ENCODE results near the gene FBRS.

FBRS gene

DNA sequence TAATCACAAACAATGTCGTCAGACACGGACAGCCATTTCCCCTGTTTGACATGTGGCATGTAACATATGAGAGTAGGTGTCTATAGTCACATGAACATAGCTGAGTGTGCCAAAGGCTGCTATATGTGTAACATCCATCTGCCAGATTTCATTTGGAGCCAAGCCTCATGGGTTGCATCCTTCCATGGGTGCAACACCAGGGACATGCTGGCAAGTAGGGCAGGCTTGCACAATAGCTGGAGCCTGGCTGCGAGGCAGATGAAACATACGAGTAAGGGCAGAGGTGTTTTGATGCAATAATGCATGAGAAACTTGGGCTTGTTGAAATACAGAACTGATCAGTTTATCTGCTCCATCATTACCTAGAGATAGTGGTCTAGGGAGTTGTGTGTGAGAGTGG lies 39.0 kb upstream of the FBRS start:
- TF ChIP-seq POLR2AphosphoS5 (IDR thresholded peaks at IDR 0.05; ENCODE audit: low read depth, low read length) (no peak), FOXP2 (optimal IDR thresholded peaks at IDR 0.05; ENCODE audit: borderline replicate concordance, extremely low read depth, extremely low read length, insufficient read depth) (no peak), SIN3A (IDR thresholded peaks at IDR 0.05; ENCODE audit: borderline replicate concordance, insufficient read depth, low read length) (no peak), TAF1 (IDR thresholded peaks at IDR 0.05; ENCODE audit: borderline replicate concordance, insufficient read depth, low read length) (no peak)
- TF ChIP-seq, protein P1, sequence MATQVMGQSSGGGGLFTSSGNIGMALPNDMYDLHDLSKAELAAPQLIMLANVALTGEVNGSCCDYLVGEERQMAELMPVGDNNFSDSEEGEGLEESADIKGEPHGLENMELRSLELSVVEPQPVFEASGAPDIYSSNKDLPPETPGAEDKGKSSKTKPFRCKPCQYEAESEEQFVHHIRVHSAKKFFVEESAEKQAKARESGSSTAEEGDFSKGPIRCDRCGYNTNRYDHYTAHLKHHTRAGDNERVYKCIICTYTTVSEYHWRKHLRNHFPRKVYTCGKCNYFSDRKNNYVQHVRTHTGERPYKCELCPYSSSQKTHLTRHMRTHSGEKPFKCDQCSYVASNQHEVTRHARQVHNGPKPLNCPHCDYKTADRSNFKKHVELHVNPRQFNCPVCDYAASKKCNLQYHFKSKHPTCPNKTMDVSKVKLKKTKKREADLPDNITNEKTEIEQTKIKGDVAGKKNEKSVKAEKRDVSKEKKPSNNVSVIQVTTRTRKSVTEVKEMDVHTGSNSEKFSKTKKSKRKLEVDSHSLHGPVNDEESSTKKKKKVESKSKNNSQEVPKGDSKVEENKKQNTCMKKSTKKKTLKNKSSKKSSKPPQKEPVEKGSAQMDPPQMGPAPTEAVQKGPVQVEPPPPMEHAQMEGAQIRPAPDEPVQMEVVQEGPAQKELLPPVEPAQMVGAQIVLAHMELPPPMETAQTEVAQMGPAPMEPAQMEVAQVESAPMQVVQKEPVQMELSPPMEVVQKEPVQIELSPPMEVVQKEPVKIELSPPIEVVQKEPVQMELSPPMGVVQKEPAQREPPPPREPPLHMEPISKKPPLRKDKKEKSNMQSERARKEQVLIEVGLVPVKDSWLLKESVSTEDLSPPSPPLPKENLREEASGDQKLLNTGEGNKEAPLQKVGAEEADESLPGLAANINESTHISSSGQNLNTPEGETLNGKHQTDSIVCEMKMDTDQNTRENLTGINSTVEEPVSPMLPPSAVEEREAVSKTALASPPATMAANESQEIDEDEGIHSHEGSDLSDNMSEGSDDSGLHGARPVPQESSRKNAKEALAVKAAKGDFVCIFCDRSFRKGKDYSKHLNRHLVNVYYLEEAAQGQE (IDR thresholded peaks at IDR 0.05; ENCODE audit: insufficient read depth in 1 of 2, low read depth in 2 of 2, low read length in 2 of 2): no peak

DNA sequence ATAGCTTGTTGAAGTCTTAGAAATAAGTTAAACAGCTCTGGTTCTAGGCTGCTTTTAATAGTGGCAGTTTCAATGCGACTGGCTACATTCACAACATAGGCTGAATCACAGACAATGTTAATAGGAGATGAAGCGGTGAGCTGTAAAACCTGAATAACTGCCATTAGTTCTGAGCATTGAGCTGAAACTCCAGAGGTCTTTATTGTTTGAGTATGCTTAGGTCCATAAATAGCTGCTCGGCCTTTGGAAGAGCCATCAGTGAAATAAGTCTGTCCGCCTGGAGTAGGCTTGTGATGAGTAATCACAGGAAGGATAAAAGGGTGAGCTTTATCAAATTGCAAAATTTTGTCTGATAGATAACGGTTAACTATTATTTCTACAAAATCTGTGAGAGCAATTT lies 38.6 kb upstream of the FBRS start:
- TF ChIP-seq POLR2AphosphoS5 (IDR thresholded peaks at IDR 0.05; ENCODE audit: low read depth, low read length): no peak
- no peak for TF ChIP-seq FOXP2 (optimal IDR thresholded peaks at IDR 0.05; ENCODE audit: borderline replicate concordance, extremely low read depth, extremely low read length, insufficient read depth)
- TF ChIP-seq, protein P1 (IDR thresholded peaks at IDR 0.05; ENCODE audit: insufficient read depth in 1 of 2, low read depth in 2 of 2, low read length in 2 of 2): no peak
- TF ChIP-seq TAF1 (IDR thresholded peaks at IDR 0.05; ENCODE audit: borderline replicate concordance, insufficient read depth, low read length): no peak
- no peak for TF ChIP-seq SIN3A (IDR thresholded peaks at IDR 0.05; ENCODE audit: borderline replicate concordance, insufficient read depth, low read length)

DNA sequence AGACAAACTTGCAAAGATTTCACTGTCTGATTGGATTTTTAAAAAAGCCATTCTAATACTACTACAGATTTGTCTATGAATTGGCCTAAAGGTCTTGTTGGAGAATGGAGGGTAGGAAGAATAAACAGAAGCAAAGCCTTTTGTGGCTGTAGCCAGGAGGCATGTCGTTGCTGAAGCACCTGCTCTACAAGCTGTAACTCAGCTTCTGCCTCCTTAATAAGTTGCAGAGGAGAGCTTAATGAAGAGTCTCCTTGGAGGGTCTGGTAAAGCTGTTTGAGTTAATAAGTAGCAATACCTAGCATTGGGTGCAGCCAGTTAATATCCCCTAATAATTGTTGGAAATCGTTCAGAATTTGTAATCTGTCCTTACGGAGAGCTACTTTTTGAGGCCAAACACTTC lies 38.1 kb upstream of the FBRS start:
- no peak for TF ChIP-seq SIN3A (IDR thresholded peaks at IDR 0.05; ENCODE audit: borderline replicate concordance, insufficient read depth, low read length)
- no peak for TF ChIP-seq TAF1 (IDR thresholded peaks at IDR 0.05; ENCODE audit: borderline replicate concordance, insufficient read depth, low read length)
- TF ChIP-seq, protein P1 (IDR thresholded peaks at IDR 0.05; ENCODE audit: insufficient read depth in 1 of 2, low read depth in 2 of 2, low read length in 2 of 2): no peak
- TF ChIP-seq POLR2AphosphoS5 (IDR thresholded peaks at IDR 0.05; ENCODE audit: low read depth, low read length): no peak
- TF ChIP-seq FOXP2 (optimal IDR thresholded peaks at IDR 0.05; ENCODE audit: borderline replicate concordance, extremely low read depth, extremely low read length, insufficient read depth): no peak

DNA sequence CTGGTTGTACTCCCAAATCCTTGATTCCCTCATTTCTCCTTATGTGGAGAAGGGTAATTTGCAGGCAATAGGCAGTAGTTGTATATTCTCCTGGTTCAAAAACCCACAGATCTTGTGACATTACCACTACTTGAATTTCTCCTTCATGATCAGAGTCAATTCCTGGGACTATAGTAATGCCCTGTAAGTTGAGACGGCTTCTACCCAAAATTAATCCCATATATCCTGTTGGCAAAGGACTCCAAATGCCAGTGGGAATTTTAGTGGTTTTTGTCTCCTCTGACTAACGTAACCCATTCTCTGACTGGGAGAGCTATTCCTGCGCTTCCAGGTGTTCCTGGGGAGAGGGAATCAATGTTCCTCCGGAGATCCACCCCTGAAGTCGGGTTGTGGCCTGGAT lies 36.5 kb upstream of the FBRS start:
- no peak for TF ChIP-seq SIN3A (IDR thresholded peaks at IDR 0.05; ENCODE audit: borderline replicate concordance, insufficient read depth, low read length)
- TF ChIP-seq POLR2AphosphoS5 (IDR thresholded peaks at IDR 0.05; ENCODE audit: low read depth, low read length): no peak
- TF ChIP-seq, protein P1 (IDR thresholded peaks at IDR 0.05; ENCODE audit: insufficient read depth in 1 of 2, low read depth in 2 of 2, low read length in 2 of 2): no peak
- no peak for TF ChIP-seq FOXP2 (optimal IDR thresholded peaks at IDR 0.05; ENCODE audit: borderline replicate concordance, extremely low read depth, extremely low read length, insufficient read depth)
- TF ChIP-seq TAF1 (IDR thresholded peaks at IDR 0.05; ENCODE audit: borderline replicate concordance, insufficient read depth, low read length): no peak
